Measurements from ENCODE around the gene MICA.
A peak's percentile ranks its signal among the peaks of the same experiment; 100 is the strongest.

DNA sequence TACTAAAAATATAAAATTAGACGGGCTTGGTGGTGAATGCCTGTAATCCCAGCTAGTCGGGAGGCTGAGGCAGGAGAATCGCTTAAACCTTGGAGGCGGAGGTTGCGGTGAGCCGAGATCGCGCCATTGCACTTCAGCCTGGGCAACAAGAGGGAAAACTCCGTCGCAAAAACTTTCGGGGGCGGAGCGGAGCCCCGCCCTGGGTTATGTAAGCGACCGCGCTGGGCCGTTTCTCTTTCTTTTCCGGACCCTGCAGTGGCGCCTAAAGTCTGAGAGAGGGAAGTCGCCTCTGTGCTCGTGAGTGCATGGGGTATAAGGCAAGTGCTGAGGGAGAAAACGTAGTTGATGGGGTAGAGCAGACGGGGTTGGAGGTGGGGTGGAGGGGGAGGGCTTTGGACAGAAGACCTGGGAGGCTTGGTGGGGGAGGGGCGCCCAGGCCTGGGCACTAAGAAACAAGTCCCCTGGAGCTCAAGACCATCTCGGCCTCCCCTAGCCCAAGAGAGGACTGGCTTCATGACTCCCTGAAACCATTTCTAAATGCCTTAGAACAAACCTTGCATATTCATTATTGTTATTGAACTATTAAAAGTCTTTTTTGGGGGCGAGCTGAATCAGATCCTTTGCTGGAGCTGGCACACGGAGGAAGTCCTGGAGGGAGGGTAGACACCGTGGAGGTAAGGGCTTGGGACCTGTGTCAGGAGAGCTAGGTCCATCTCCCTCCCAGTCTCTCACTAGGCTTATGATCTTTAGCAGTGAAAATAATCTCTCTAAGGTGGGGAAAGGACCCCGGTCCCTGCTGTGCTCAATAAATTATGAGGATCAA lies 2.7 kb upstream of the MICA start:
- TF ChIP-seq POLR2A (IDR thresholded peaks at IDR 0.05; ENCODE audit: low read length), result peak; percentile 17; the same call in 1 of the 2 replicates
- TF ChIP-seq, protein P1, sequence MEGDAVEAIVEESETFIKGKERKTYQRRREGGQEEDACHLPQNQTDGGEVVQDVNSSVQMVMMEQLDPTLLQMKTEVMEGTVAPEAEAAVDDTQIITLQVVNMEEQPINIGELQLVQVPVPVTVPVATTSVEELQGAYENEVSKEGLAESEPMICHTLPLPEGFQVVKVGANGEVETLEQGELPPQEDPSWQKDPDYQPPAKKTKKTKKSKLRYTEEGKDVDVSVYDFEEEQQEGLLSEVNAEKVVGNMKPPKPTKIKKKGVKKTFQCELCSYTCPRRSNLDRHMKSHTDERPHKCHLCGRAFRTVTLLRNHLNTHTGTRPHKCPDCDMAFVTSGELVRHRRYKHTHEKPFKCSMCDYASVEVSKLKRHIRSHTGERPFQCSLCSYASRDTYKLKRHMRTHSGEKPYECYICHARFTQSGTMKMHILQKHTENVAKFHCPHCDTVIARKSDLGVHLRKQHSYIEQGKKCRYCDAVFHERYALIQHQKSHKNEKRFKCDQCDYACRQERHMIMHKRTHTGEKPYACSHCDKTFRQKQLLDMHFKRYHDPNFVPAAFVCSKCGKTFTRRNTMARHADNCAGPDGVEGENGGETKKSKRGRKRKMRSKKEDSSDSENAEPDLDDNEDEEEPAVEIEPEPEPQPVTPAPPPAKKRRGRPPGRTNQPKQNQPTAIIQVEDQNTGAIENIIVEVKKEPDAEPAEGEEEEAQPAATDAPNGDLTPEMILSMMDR (IDR thresholded peaks at IDR 0.05), result no peak
- no peak for TF ChIP-seq NPAS2 (CRISPR knock-in tag; IDR thresholded peaks at IDR 0.05; ENCODE audit: borderline replicate concordance)
- TF ChIP-seq MAZ (IDR thresholded peaks at IDR 0.05; ENCODE audit: borderline replicate concordance, low read depth, low read length), result no peak
- TF ChIP-seq REST (IDR thresholded peaks at IDR 0.05), result no peak
- no peak for TF ChIP-seq EP300 (IDR thresholded peaks at IDR 0.05)
- TF ChIP-seq RFX5 (IDR thresholded peaks at IDR 0.05), result no peak
- no peak for TF ChIP-seq EHMT2 (IDR thresholded peaks at IDR 0.05; ENCODE audit: low read depth)
- TF ChIP-seq CEBPB (IDR thresholded peaks at IDR 0.05), result peak in 1 of 2 experiments; percentile 24; a peak in 1 of 4 replicates
